ENCODE results near the gene CSH1.

The CSH1 gene

GRCh38 chr17:63848834-63849689, 47.3 kb downstream of the CSH1 start:
- Histone ChIP-seq H3K27ac (ENCODE audit: low read length) (no peak overlapping the region), H3K4me2 (ENCODE audit: insufficient read depth, low read length) (no peak overlapping the region)

DNA sequence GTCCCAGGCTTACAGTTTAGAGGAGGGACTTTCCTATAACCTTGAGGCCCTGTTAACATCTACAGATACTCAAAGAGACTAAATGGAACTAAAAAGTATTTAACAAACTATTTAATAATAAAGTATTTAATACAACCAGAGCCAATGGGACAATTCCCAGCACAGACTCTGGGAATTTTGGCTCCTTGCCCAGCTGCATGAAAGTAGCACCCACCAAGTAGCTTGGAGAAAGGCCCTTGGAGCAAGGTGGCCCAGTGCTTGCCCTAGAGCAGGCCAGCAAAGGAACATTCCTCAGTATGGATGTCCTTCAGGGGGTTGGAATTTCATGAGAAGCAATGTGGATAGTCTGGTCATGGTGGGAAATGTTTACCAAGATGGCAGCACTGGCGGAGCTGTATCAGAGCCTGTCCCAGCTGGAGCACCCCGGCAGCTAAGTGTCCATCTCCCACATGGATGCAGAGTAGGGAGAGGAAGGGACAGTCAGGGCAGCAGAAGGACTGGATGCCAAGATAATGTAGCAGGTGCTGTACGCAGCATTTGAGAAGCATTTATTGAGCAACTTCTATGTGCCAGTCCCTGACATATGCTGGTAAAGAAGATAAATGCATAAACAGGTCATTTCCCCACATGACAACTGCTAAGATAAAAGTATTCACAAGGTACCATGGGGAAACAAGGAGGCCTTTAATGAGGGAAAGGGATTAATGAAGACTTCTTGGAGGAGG, 48.7 kb downstream of the CSH1 start:
- ATAC-seq (ENCODE audit: insufficient read depth, low read depth) = no peak
- H3K9me3 ChIP-seq (ENCODE audit: insufficient read depth, low read length, severe bottlenecking) = no peaks in the 10 kb centered on the region
- DNase-seq = no peak
- H3K4me1 ChIP-seq (ENCODE audit: insufficient read depth, low read length) = peaks cover 10% of the 10 kb centered on the region
- no peaks in the 10 kb centered on the region for H3K36me3 ChIP-seq (ENCODE audit: insufficient read depth, low read length)
- TF ChIP-seq CTCF (IDR thresholded peaks at IDR 0.05; ENCODE audit: borderline replicate concordance, extremely low read depth, low read length, poor library complexity, severe bottlenecking) (no peak), EZH2 (IDR thresholded peaks at IDR 0.05; ENCODE audit: borderline replicate concordance, low read depth, low read length, severe bottlenecking) (no peak)
- no peak overlapping the region for H3K4me2 ChIP-seq (ENCODE audit: insufficient read depth, low read length)
- H2AFZ ChIP-seq (ENCODE audit: low read depth, low read length) = no peak overlapping the region
- H4K20me1 ChIP-seq (ENCODE audit: insufficient read depth, low read length) = no peaks in the 10 kb centered on the region
- no peak overlapping the region for H3K27ac ChIP-seq (ENCODE audit: low read length)
- no peaks in the 10 kb centered on the region for H3K79me2 ChIP-seq (ENCODE audit: insufficient read depth, low read length)
- no peak overlapping the region for H3K4me3 ChIP-seq (ENCODE audit: low read depth in 1 of 2, low read length in 2 of 2)
- H3K27me3 ChIP-seq (ENCODE audit: insufficient read depth, low read length, poor library complexity) = no peaks in the 10 kb centered on the region
- H3K9ac ChIP-seq (ENCODE audit: low read depth, low read length) = no peak overlapping the region

More at GRCh38 chr17:63848834-63849689, 47.3 kb downstream of the CSH1 start:
- Histone ChIP-seq H3K9me3 (ENCODE audit: insufficient read depth, low read length, severe bottlenecking) (no peaks in the 10 kb centered on the region), H4K20me1 (ENCODE audit: insufficient read depth, low read length) (no peaks in the 10 kb centered on the region), H3K27me3 (ENCODE audit: insufficient read depth, low read length, poor library complexity) (no peaks in the 10 kb centered on the region), H3K4me1 (ENCODE audit: insufficient read depth, low read length) (peaks cover 3% of the 10 kb centered on the region; the same call in 1 of the 2 replicates), H3K36me3 (ENCODE audit: insufficient read depth, low read length) (no peaks in the 10 kb centered on the region), H3K4me3 (ENCODE audit: low read depth in 1 of 2, low read length in 2 of 2) (no peak overlapping the region), H3K79me2 (ENCODE audit: insufficient read depth, low read length) (no peaks in the 10 kb centered on the region), H3K9ac (ENCODE audit: low read depth, low read length) (no peak overlapping the region), H2AFZ (ENCODE audit: low read depth, low read length) (no peak overlapping the region)
- no peak for TF ChIP-seq EZH2 (IDR thresholded peaks at IDR 0.05; ENCODE audit: borderline replicate concordance, low read depth, low read length, severe bottlenecking)
- no peak for TF ChIP-seq CTCF (IDR thresholded peaks at IDR 0.05; ENCODE audit: borderline replicate concordance, extremely low read depth, low read length, poor library complexity, severe bottlenecking)
- DNase-seq = no peak
- no peak for ATAC-seq (ENCODE audit: insufficient read depth, low read depth)

GRCh38 chr17:63845509-63845908, 50.9 kb downstream of the CSH1 start:
- TF ChIP-seq CTCF (IDR thresholded peaks at IDR 0.05; ENCODE audit: borderline replicate concordance, extremely low read depth, low read length, poor library complexity, severe bottlenecking) = no peak
- no peak for TF ChIP-seq EZH2 (IDR thresholded peaks at IDR 0.05; ENCODE audit: borderline replicate concordance, low read depth, low read length, severe bottlenecking)
- Histone ChIP-seq H2AFZ (ENCODE audit: low read depth, low read length) (no peak overlapping the region), H3K79me2 (ENCODE audit: insufficient read depth, low read length) (peaks cover 22% of the 10 kb centered on the region), H3K36me3 (ENCODE audit: insufficient read depth, low read length) (peaks cover 7% of the 10 kb centered on the region; the same call in 1 of the 2 replicates), H3K4me2 (ENCODE audit: insufficient read depth, low read length) (no peak overlapping the region), H3K27me3 (ENCODE audit: insufficient read depth, low read length, poor library complexity) (no peaks in the 10 kb centered on the region), H4K20me1 (ENCODE audit: insufficient read depth, low read length) (peaks cover 17% of the 10 kb centered on the region), H3K9ac (ENCODE audit: low read depth, low read length) (no peak overlapping the region), H3K27ac (ENCODE audit: low read length) (no peak overlapping the region), H3K4me3 (ENCODE audit: low read depth in 1 of 2, low read length in 2 of 2) (no peak overlapping the region), H3K9me3 (ENCODE audit: insufficient read depth, low read length, severe bottlenecking) (no peaks in the 10 kb centered on the region), H3K4me1 (ENCODE audit: insufficient read depth, low read length) (peaks cover 22% of the 10 kb centered on the region)
- DNase-seq = no peak
- ATAC-seq (ENCODE audit: insufficient read depth, low read depth) = no peak

All from DND-41 (cell line).